CD4-positive, alpha-beta T cell treated with Interleukin-12 subunit alpha and Interleukin-12 subunit beta, for 1 hour (primary cell): ENCODE measurements around the gene IL17RA.
"Not testable (repeated sequence)": the region's sequence is repeated elsewhere in the genome, so short reads cannot be mapped to it uniquely, and the experiment has no call there.

Experiments used
- DNase-seq: peaks from one replicate; pipeline ENCODE4 v3.0.0-alpha.2; 2020

IL17RA gene

DNA sequence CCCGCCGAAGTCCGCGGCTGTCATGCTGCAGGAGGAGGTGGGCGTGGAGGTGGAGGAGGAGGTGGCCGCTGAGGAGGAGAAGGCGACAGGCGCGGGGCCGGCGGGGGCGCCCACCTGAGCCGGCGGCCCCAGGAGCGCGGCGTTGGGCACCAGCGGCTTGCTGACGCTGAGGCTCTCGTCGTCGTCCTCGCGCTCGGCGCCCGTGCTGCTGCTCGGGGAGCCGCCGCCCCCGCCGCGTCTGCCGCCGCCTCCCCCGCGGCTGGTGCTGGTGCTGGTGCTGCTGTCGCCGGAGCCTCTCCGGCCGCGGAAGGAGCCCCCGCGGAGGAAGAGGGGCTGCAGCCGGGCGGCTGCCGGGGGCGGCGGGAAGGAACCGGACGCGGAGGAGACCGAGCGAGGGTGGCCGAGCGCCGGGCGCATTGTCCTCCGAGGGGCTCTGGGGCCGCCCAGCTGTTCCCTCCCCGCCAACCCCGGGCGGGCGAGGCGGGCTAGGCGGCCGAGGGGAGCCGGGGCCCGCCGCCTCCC lies 36.0 kb downstream of the IL17RA start:
- no peak for DNase-seq

DNA sequence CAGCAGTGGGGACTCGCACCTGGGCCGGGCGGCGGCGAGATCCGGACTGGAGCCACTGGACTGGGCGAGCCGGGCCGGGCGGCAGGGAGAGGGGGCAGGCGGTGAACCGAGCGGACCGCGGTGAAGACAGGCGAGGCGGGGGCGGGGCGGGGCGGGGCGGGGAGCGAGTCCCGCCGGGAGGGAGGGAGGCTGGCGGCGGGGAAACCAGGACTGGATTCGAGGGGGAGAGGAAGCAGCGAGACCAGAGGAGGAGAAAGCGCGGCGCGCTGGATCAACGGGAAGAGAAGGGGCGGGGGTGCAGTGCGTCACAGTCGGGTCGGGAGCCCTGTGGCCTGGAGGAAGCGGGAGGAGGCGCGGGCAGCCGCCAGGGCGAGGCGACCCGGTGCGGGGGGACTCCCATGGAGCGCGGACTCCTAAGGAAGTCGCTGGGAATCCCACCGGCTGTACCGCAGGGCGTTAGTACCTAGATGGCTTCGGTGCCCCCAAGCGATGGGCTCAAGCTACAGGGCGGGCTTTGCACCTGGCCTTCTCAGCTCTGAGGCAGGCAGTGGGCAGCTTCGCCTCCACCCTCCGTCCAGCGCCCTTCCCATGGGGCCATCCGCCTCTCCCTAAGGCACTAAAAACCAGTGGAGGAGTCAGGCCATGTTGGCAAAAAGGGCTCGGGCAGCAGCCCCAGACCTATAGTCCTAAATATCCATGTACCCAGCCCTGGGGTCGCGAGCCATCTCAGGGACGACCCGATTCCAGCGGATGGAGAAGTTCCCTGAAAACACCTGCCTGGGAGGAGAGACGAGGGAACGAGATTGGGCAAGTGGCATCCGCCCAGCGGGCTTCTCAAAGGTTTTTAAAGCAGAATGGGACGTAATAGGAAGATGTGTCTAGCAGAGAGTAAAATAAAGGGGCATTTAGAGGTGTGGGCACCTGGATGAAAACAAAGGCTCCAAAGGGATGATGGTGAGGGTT lies 36.7 kb downstream of the IL17RA start, which contains the start of gene TMEM121B:
Gene TMEM121B (minus strand): TSS at position 128 of the 963 bp plus-strand sequence. CDS start 233 bp downstream, outside the sequence.
- DNase-seq, result no peak

DNA sequence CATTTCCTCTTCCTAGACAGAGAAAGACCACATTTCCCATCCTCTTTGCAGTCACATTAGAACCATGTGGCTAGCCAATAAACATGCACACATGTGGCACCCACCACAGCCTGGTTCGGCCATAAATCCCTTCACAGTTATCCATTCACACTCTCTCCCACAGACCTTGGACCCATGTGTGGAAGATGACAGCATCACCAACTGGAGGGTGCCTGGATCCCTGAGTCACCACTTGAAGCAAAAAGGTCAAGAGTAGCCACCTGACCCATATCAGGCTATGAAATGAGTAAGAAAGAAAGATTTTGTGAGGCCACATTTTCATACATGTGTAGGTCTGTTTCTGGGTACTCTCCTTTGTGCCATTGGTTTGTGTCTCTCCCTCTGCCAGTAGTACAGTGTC lies 45.4 kb downstream of the IL17RA start:
- DNase-seq, result no peak

DNA sequence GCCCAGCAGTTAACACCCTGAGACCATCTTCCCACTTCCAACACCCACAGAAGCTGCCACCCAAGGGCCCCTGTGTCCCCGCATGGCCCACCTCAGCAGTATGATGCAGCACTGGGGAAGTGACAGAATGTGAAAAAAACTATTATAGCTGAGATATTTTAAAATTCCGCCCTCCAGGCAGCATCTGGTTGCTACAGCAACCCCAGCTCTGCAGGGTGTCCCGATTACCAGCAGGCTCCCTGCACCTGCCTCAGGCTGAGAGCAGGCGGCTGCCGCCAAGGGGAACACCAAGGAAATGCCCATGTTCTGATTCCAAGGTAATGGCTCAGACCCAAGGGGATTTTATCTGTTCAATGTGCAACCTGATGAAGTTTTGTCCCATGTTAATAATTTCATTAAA lies 46.9 kb downstream of the IL17RA start:
- DNase-seq, result no peak

DNA sequence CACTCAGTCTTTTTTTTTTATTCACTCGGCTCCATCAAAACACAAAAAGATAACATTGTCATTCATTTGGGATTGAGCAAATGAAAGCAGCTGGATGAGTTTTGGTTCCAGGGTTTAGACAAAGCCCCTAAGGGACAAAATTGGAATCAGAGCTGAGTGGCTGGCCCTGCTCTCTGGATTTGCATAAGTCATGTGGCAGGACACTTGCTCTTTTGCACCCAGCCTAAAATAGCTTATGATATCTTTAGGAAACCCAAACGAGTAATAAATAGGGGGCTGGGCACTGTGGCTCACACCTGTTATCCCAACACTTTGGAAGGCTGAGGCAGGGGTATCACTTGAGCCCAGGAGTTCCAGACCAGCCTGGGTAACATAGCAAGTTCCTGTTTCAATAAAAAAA lies 47.3 kb downstream of the IL17RA start:
- no peak for DNase-seq

DNA sequence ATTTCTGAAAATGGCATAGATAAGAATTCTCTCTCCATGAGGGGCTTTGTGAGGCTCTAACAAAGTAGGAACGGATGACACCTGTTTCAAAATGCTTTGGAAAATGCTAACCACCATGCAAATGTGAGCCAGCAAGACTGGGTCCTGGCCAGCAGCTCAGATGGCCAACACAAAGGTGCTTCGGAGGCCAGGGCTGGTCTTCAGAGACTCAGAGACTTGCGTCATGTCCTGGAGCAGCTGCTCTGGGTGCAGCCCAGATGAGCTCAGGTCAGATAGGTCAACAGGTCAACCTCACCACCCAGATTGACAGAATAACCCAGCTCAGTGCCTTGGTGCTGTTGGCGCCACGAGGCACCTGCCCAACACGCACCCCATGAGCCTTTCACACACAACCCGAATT lies 48.3 kb downstream of the IL17RA start:
- no peak for DNase-seq

DNA sequence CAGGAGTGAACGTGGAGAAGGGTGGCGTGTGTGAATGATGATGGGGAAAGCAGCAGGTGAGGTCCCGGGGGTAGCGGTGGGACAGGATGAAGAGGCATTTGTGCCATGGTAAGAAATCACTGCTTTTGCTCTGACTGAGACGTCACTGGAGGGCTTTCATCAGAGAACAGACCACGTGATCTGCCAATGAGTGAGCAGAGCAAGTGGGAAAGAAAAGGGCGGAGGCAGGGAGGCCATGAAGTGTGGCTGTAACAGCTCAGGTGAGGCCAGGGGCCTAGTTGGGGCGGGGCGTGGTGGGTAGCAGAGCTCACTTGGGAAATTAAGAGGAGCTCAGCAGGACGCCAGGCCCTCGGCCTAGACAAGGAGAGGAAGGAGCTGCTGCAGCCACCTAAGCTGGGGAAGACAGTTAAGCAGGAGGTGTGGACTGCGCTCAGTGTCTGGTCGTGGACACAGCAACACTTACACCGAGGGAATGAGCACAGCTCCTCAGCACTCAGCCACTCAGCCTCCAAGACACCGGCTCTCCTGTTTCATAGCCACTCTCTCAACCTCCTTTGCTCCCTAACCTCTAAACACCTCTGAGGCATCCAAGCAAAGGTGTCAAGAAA lies 50.5 kb downstream of the IL17RA start:
- no peak for DNase-seq

DNA sequence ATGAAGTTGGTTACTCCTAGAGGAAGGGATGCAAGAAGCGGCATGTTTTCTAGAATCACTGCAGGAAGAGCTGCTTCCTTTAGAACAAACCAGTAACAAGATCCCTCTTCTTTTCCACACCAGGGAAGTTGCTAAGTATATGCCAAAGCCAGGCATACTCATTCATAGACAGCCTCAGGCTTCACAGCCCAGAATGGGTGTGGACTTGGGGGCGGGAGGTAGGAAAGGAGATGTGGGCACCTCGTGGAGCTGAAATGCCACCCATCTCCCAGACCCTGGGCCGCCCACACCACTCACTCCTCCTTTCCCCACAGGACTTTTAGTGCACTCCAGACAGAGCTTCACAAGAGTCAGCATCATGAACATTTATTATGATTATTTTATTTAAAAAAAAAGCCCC lies 52.4 kb downstream of the IL17RA start:
- no peak for DNase-seq

DNA sequence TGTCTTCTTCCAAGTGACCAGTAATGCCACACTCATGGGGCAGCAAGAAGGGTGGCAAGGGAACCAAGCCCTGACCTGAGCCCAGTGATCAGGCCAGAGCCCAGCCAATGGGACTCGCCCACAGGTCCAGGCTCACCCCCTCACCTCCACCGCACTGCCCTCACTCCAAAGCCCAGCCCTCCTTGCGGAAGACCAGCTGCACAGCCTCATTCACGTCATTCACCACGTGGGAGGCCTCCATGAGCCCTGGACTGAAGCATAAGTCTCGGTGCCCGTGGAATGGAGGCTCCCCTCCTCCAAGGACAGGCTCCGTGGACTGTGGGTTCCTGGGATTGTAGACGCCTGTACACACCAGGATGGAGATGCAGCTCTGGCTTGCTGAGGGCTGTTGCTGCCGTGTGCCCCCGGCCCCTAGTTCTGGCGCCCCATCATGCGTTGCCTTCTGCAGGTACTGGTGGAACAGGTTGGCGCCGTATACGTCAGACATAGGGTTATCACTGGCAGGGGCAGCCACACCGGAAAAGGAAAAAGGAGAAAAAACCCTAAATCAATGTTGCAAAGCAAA lies 53.1 kb downstream of the IL17RA start:
- DNase-seq, result no peak

DNA sequence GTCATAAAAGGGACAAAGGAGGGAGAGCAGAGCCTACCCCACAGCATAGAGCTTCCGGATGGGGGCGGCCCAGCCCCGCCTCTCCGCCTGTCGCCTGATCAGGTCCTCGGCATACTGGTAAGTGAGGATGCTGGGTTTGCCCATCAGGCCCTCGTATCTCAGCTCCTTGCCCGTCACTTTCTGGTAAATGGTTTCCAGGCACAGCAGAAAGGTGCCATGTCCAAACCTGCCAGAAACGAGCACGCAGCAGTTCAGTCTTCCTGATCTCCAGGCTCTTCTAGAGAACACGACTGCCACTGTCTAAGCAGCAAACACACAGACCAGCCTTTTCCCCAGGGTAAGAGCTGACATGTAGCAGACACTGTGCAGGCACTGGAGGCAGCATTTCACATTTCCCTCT lies 53.7 kb downstream of the IL17RA start:
- DNase-seq, result no peak

DNA sequence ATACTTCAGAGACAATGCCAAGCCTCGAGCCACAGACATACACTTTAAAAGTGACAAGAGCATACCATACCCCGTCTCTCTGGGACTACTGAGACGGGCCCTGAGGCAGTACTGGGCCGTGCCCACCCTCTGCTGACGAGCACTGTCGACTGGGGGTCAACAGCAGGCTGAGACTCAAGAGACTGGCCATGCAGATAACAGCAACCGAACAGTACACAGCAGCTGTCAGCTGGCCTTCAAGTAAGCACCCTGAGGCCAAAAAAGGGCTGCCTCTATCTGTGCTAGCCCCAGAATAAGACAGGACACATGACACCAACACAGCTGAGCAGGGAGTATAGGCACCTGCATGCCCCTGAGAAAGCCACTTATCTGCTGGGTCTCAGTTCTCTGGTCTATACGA lies 55.2 kb downstream of the IL17RA start:
- DNase-seq, result no peak

DNA sequence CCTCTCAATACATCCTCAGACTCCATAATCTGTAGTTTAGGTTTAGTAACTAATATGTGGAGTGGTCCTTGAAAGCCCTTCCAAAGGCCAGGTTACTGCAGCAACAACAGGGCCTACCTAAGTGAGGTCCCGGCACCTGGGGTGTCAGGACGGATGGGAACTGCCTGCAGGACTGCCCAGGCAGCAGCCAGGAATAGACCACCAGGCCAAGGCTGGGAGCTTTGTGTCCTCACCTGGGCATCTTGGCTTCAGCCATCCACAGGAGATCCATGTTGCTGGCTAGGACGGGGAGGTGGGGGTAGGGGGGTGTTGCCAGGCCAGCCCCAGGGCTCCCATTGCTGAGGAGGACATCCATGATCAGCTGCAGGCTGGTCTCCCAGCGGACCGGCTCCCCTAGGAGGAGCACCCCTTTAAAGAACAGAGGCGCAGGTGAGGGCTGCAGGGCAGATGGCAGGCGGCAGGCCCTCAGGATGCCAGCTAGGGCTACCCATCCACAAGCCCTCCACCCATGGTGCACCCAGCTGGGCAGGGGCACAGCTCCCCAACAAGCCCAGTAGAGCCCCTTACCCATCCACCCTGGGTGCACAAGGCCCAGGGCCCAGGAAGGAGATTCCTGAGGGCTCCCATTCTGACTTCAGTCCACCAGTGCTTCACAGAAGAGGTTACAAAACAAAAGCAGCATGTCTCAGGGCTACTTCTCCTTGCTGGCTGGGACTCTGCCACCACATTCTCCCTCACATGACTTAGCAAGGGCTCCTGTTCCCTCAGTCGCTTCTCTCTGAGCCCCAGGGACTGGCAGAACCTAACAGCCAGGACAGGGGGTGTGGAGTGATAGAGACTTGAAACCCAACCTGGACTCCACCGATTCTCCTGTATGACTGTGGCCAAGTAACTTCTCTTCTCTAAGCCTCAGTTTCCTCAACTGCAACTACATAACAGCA lies 56.3 kb downstream of the IL17RA start:
- DNase-seq, result no peak

DNA sequence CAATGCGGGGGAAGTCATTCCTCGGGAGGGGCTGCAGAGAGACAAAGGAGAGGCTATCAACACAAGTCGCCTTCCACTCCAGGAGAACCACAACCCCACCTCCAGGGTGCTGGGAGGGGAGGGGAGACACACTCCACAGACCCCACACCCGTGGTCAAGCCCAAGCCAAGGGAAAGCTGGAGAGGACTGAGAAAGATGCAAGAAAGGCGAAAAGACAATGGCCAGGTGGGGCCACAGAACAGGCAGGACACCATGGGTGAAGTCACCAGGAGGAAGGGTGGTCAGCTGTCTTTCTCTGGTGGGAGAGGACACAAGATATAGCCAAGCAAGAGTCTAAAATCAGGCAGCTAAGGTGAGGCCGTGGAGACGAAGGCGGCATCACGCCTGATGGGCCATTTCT lies 58.3 kb downstream of the IL17RA start:
- DNase-seq, result no peak

DNA sequence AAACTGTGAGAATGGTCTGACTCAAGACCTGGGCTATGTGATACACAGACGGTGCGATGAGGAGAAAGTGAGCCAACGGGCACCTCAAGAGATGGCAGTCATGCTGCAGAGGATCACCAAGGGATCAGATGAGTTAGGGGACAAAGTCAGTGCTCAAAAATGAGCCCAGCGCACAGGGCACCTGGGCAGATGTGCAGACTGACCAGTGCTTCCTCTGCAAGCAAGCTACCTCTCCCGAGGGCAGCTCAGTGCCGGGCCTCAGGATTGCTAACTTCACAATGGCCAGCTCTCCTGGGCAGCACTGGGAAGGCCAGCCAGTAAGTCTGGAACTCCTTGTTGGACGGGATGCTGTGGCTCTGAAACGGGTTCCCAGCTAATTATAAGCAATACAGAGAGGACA lies 59.0 kb downstream of the IL17RA start:
- no peak for DNase-seq

DNA sequence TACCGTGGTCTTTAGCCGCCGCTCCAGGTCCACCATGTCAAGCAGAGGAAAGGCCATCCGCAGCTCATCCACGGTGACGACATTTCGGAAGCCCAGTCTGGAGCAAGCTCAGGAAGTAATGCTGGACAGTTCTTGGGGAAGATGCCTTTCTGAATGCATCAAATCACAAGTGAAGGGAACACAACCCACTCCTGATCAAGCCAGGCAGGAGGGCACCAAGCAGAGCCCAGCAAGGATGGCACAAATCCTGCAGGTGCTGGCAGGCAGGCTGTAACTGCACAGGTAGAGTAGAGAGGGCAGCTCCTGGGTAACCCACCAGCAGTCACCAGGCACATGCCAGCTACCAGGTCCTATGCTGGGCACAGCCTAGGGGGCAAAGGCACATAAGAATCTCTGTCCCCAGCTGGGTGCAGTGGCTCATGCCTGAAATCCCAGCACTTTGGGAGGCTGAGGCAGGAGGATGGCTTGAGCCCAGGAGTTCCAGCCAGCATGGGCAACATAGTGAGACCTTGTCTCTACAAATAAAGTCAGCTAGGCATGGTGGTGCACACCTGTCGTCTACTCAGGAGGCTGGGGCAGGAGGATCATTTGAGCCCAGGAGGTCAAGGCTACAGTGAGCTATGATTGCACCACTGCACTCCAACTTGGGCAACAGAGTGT lies 60.4 kb downstream of the IL17RA start:
- no peak for DNase-seq

DNA sequence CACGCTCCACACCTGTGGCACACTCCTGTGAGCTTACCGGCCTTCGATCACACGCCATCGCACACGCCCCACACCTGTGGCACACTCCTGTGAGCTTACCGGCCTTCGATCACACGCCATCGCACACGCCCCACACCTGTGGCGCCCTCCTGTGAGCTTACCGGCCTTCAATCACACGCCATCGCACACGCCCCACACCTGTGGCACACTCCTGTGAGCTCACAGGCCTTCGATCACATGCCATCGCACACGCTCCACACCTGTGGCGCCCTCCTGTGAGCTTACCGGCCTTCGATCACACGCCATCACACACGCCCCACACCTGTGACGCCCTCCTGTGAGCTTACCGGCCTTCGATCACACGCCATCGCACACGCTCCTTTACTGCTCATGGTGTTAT lies 62.7 kb downstream of the IL17RA start:
- not testable (repeated sequence) for DNase-seq

DNA sequence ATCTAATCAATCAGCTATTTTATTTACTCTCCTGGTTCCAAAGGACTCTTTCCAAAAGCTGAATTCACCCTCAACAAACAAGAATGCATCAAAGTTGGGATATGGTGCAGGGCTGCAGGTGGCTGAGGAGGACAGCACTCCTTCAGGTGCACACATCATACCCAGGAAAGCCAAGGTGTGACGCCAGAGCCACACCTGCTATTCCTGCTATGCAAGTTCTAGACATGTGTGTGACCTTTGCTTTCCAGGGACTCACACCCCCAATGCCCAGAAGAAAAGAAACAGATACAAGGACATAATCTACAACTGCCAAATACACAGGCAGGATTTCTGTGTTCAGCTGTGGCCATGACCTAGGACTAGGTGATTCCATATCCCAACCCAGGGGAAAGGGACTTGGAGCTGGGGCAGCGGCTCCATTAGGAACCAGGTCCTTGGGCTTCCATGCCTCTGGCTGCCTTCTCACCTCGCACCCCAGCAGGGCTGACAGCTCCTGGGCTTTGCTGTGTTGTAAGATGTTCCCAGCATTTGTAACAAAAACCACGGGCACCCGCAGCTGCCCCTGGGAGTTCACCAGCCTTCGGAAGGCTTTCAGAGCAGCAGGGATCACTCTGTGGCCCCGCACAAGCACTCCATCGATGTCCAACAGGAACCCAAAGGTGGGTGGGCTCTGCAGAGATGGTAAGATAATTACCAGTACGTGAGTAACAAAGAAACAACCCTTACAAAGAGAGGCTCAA lies 64.4 kb downstream of the IL17RA start:
- no peak for DNase-seq

DNA sequence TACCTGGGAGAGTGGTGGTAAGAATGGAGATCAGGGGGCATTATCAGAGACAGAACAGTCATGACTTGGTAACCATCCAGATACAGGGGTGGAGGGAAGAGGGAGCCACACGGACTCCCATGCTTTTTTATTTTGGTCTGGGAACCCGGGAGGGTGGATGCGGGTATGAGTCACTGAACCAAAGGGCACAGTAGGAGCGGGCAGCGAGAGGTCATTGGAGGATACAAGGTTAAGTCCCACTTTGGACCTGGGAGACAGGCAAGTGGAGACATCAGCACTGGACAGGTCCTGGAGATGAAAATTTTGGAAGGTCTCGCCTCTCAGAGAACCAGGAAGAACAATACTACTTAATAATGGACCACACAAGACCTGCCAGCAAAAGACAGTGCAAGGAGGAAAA lies 67.5 kb downstream of the IL17RA start:
- DNase-seq, result no peak

DNA sequence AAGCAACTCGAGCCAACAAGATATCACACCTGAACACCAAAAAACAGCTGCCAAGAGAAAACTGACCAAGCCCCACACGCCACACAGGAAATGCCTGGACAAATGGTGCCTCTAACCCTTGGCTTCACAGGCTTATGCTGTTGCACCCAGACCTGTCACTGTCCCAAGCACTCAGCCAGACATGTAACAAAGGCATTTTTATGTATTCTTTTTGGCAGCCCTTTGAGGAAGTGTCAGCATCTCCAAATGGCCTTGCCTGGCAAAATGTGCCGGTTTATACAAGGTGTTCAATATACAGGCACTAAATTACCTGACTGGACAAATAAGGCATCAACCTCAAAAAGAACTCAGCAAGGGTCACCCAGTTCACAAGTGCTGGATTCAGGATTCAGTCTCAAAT lies 68.2 kb downstream of the IL17RA start:
- no peak for DNase-seq

DNA sequence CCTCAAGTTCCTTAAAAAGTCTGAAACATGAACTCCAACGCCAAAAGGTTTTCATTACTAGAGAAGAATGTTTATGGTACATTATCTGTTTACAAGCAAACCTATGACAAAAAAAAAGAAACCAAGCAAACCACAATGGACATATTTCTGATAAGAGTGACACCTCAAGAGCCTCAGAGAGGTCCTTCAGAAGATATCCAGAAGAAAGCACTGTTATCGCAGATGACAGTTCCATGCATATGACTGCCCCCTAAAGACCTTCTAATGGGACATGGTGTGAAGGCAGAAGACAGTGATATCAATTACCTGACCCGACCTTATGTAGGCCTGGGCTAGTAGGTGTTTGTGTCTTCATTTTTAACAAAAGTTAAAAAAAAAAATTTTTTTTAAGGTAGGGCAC lies 71.1 kb downstream of the IL17RA start:
- no peak for DNase-seq

DNA sequence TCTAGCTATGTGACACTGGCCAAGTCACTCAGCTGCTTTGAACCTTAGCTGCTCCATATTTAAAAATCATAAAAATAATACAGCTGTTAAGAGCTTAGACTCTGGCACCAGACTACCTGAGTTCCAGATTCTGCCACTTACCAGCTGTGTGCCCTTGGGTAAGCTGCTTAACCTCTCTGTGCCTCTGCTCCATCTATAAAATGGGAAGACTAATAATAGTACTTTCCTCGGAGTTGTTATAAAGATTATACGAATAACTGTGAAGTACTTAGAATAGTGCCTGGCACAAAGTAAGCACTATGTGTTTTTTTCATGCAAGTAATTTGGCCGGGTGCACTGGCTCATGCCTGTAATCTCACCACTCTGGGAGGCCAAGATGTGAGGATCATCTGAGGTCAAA lies 72.9 kb downstream of the IL17RA start:
- no peak for DNase-seq
